ENCODE data around the gene PRG2.

The PRG2 gene

GRCh38 chr11:57394203-57394965 lies 3.9 kb upstream of the PRG2 start:
- DNase-seq = no peak

GRCh38 chr11:57392763-57393105 lies 2.3 kb upstream of the PRG2 start:
- no peak for DNase-seq

DNA sequence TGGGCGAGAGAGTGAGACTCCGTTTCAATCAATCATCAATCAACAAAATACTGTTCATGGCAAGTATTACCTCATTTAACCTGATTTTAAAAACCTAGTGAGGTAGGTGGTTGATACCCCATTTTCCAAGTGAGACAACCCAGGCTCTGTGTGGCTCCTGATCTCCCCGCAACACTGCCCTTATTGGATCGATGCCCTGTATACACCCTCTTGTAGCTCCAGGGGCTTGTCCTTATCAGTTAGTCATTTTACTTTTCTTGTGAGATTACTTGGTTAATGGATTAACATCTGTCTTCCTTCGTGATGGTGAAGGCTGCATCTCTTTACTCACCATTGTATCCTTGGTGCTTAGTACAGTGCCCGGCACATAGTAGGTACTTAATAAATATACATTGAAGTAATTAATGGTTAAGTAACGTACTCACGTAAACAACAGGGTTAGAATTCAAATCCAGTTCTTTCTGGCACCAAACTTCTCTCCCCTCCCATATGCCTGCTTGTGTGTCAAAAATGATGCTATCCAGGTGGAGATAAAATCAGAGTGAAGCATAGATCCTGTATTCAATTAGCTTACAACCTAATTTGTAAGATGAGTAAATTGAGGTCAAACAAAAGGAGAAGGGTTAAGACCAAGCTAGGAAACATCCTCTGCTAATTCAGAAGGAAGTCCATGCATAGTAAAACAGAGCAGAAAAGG lies 1.8 kb upstream of the PRG2 start:
- DNase-seq = no peak

DNA sequence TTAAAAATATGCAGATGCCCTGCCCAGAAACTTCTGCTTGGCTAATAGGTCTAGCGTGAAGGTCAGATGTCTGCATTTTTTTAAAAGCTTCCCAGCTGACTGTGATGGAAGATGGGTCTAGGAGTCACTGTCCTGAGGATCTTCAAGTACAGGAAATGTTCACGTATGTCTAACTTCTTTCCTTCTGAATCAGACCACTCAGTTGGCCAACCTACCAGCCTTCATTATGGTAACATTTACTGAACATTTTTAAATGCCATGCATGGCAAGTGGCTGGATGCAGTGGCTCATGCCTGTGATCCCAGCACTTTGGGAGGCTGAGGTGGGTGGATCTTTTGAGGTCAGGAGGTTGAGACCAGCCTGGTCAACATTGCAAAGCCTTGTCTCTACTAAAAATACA lies 1.1 kb upstream of the PRG2 start:
- no peak for DNase-seq

DNA sequence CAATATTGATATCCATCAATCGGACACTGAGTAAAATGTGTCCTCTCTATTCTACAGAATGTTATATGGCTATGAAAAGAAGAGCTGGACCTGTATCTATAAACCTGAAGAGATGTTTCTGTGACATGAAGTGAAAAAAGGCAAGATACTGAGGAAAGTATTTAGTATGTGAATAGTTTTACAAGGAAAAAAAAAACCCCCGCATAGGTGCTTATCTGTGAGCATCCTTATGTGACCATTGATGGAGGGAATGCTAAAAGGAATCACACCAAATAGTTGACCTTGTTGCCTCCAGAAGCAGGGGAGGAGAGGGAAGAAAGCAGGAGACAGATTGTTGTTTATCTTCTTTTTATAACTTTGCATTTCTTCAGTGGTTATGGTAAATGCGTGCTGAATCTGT lies 661 bp upstream of the PRG2 start:
- no peak for DNase-seq

DNA sequence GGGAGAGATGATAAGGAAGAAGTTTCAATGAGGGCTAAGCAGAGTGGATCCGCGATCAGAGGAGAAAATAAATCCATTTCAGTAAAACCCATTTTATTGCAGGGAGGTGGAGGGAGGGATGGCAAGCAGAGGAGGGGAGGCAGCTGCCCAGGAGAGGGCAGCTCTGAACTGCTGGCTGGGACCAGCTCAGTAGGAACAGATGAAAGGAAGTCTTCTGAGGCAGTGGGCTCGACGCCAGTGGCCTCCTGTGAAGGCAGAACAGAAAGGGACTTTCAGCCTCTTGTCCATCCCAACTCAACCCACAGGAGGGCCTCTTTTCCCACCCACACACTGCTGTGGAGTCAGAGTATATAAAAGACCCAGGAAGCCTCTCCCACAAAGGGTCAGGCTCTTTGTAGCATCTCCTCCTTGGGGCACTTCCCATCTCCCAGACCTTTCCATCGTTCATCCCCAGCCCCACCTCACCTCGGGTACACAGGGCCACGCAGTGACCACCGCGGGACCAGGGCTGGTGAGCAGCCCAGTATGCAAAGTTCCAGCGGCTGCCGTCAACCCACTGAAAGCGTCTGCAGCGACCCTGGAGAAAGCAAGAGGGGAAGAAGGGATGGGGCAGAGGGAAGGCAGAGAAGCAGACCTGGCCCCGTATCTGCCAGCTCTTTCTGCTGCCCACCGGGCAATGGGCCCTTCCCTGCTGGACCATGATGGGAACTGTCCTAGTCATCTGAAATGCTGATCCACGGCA lies 3.0 kb downstream of the PRG2 start:
- DNase-seq = no peak

GRCh38 chr11:57386178-57386940 lies 4.1 kb downstream of the PRG2 start:
- no peak for DNase-seq

DNA sequence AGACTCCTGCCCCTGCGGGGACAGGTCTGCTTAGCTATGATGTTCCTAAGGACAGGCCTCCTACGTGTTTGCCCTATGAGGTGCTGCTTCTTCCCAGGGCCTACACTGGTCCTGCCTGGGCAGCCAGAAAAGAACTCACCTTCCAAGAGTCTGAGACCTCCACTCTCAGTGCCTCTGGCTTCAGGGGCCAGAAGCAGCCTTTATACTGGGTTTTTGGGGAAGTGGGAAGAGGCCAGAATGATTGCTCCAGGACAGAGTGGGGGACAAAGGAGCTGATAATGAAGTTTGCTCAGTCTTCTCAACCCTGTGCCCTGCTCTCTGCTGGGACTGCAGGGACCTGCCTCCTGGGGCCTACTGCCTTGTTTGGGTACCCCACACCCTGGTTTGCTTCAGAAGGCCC lies 9.5 kb downstream of the PRG2 start, which contains the start of gene PRG3:
TSS of gene PRG3 (minus strand) at position 176 of the 400 bp plus-strand sequence. CDS start 442 bp downstream, outside the sequence.
- no peak for DNase-seq

DNA sequence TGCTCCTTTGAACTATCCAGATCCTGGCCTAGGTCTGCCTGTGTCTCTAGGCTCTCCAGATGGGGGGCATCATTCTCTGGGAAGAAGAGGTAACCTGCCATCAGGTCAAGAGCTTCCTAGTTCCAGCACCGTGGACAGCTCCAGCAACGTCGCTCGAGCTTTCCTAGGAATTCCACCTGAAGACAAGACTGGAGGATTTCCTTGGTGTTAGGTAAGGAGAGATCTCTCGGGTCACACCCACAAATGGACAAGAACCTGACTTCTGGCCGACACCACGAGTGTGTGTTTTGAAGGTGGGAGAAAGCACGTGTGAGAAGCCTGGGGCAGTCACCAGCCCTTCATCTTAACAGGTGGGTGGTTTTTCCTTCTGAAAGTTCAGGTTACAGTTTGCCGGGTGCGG lies 10.7 kb downstream of the PRG2 start:
- DNase-seq = no peak

DNA sequence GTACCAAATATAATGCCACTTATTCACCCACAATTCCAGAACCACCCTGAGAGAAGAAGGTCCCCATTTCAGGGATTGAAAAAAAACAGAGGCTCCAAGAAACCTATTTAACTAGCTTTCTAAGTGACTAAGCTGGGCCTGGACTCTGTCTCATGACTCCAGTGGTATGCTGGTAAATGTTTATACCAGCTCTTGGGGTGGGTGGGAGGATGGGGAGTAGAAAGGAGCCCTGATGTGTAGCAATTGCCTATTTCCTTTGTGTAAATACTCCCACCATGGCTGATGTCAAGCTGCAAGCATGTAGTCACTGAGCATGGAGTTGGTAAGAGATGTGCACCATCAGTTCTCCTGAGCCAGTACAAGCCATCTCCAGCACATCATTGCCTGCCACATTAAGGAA lies 12.3 kb downstream of the PRG2 start:
- no peak for DNase-seq

GRCh38 chr11:57377107-57377506 lies 13.3 kb downstream of the PRG2 start:
- no peak for DNase-seq

DNA sequence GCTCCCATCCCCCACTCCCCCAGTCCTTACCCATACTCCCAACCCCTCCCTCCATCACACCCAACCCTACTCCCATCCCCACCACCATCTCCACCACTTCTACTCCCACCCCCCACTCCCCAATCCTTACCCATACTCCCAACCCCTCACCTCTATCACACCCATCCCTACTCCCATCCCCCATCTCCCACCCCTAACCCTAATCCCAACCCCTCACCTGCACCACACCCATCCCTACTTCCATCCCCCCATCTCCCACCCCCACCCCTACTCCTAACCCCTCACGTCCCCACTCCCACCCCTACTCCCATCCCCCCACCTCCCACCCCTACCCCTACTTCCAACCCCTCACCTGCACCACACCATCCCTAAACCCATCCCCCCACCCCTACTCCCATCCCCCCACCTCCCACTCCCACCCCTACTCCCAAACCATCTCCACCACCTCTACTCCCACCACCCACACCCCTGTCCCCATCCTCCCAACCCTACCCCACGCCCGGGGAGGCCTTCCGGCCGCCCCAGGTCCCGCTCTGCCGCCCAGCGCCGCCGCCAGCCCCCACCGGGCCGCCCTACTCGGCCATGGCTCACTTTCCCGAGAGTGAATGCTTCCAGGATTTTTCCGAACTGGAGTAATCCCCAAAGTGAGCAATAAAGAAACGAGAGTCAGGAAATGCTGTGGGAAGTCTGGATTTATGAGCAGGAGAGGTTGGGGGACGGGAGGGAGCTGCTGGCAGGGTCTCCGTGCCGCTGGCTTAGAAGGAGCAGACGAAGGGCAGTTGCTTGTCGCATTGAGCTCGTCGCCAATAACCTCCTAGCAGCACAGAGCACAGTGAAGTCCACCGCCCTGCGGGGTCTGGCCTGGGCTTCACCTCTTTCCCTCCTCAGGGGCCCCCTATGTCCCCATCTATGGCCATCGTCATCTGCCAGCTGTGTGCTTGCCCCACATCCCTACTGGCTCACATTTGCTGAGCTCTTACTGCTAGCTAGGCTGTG lies 14.1 kb downstream of the PRG2 start:
- no peak for DNase-seq

- DNase-seq = no peak
These were observed 15.0 kb downstream of the PRG2 start for GRCh38 chr11:57375490-57375889.

GRCh38 chr11:57374966-57375365 lies 15.5 kb downstream of the PRG2 start:
- no peak for DNase-seq

- DNase-seq = no peak
These were observed 17.3 kb downstream of the PRG2 start for GRCh38 chr11:57373146-57373545.

GRCh38 chr11:57370941-57371340 lies 19.5 kb downstream of the PRG2 start:
- no peak for DNase-seq

GRCh38 chr11:57370251-57370650 lies 20.2 kb downstream of the PRG2 start:
- DNase-seq = no peak

DNA sequence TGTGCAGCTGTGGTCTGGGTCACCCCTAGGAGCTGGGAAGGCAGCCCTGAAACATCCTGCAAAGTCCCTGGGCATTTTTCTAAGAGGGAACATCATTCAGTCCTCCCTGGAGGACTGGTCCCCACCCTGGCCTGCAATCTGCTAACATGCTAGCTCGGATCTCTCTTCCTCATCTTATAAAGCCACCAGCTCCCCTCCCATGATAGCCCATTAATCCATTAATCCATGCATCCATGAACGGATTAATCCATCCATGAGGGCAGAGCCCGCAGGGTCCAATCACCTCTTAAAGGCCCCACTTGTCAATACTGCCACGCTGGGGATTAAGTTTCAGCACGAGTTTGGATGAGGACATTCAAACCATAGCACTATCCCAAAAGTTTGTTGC lies 21.6 kb downstream of the PRG2 start:
- no peak for DNase-seq

DNA sequence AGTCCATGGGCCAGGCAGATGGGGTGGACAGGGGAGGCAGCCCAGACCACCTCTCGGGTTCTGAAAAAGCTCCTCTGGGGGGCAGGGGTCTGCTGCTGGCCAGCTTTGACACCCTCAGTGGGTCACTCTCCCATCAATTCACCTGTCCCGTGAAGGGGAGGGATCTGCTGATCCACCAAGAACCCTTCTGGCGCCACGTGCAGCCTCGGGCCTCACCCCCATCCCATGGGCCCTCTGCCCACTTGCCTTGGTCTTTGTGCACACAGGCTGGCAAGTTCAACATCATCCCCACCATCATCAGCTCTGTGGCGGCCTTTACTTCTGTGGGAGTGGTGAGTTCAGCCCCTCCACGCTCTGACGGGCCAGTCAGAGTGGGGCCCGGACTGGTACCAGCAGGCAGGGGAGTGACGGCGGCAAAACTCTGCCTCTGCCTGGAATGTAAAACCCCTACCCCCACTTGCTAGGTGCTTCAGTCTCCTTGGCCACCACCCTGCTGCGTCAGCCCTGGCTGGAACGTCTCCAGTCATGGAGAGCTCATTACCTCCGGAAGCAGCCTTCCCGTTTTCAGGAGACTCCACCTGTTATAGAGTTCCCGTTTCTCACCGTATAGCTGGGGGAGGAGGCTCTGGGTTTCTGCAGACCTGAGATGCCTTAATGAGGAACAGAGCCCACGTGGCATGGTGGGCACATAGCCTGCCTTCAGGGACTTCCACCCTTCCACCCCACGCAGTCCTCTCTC lies 22.2 kb downstream of the PRG2 start:
- DNase-seq = no peak

DNA sequence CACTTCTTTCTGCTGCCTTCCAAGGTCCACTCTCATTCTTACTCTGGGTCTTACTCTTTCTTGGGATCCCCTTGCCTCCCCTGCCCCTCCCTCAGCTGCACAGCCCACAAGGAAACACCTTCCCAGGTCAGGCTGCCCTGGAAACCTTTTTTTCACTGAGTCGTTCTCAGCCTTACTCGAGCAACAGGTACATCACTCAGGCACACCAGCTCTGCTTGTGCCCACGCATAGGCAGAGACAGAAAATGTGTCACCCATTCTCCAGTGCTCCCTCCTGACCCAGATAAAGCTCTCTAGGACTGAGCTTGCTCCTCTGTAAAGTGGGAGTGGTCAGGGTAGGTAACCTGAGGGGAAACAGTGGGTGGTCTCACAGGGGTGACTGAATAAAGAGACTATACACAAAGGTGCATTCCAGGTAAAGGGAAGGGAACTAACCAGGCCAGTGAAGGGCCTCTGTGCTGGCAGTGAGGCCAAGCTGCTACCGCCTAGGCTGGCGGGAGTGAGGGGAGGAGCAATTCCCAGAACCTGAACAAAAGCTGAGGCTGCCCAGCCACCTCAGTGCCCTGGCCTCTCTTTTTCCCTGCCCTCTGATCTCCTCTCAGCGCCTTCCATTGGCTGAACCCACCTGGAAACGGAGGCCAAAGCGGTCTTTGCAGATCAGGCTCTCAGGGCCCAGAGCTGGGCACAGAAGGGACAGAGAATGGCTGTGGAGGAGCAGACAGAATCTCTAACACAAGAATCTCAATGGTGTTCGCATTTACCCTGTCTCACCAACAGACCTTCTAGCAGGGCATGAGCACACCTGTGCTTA lies 25.4 kb downstream of the PRG2 start:
- DNase-seq = no peak

All from cerebellar nuclear complex (tissue), 1 donor.